Measurements from ENCODE around the gene BLOC1S4.
"Not testable (repeated sequence)": the region's sequence is repeated elsewhere in the genome, so short reads cannot be mapped to it uniquely, and the experiment has no call there.

Gene BLOC1S4

DNA sequence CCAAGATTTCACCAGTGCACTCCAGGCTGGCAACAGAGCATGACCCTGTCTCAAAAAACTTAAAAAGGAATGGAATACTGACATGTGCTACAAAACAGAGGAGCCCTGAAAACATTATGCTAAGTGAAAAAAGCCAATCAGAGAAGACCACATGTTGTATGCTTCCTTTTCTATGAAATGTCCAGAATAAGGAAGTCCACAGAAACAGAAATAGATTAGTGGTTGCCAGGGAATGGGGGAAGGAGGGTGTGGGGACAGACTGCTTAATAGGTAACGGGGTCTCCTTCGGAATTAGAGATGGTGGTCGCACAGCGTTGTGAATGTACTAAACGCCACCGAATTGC, 36.5 kb downstream of the BLOC1S4 start:
- Histone ChIP-seq H3K9me3 (ENCODE audit: control insufficient read depth in 1 of 2, low read length in 2 of 2) (no peaks in the 10 kb centered on the region), H3K27ac (ENCODE audit: low read depth, low read length) (no peak overlapping the region), H3K27me3 (ENCODE audit: control insufficient read depth in 1 of 2, insufficient read depth in 2 of 2, low read length in 2 of 2) (no peaks in the 10 kb centered on the region)

DNA sequence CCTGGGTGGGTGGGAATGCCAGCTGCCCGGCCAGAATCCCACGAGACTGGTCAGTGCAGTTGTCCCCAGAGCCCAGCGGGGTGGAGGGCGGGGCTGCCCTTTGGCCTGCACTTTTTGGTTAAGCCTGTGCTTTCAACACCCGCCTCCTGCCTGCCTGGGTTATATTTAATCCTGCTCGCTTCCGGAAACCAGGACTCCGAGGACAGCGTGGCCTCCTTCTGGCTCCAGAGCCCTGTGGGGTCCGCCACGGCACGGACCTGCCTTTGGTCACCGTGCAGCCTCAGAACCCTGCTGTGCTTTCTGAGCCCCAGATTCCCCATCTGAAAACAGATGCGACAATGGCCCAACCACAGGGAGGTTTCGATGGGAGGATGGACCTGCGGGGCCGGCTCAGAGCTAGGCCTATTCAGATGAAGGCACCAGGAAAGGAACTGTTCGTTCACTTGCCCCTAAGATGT, 37.2 kb downstream of the BLOC1S4 start:
- Histone ChIP-seq H3K36me3 (ENCODE audit: control insufficient read depth in 1 of 2, insufficient read depth in 2 of 2, low read length in 2 of 2) (no peaks in the 10 kb centered on the region), H3K9me3 (ENCODE audit: control insufficient read depth in 1 of 2, low read length in 2 of 2) (no peaks in the 10 kb centered on the region), H3K9ac (ENCODE audit: low read depth in 1 of 2, low read length in 2 of 2) (no peak overlapping the region), H3K27ac (ENCODE audit: low read depth, low read length) (no peak overlapping the region), H3K4me1 (ENCODE audit: control insufficient read depth in 1 of 2, insufficient read depth in 2 of 2, low read length in 2 of 2) (peaks cover 46 to 51% of the 10 kb centered on the region in 2 donors), H3K4me3 (ENCODE audit: low read depth in 1 of 2, low read length in 2 of 2) (no peak overlapping the region), H3K27me3 (ENCODE audit: control insufficient read depth in 1 of 2, insufficient read depth in 2 of 2, low read length in 2 of 2) (no peaks in the 10 kb centered on the region)

More for the DNA sequence above, 36.5 kb downstream of the BLOC1S4 start:
- Histone ChIP-seq H3K36me3 (ENCODE audit: control insufficient read depth in 1 of 2, insufficient read depth in 2 of 2, low read length in 2 of 2) (no peaks in the 10 kb centered on the region), H3K9ac (ENCODE audit: low read depth in 1 of 2, low read length in 2 of 2) (no peak overlapping the region), H3K4me1 (ENCODE audit: control insufficient read depth in 1 of 2, insufficient read depth in 2 of 2, low read length in 2 of 2) (peaks cover 53 to 58% of the 10 kb centered on the region in 2 donors), H3K4me3 (ENCODE audit: low read depth in 1 of 2, low read length in 2 of 2) (no peak overlapping the region)

DNA sequence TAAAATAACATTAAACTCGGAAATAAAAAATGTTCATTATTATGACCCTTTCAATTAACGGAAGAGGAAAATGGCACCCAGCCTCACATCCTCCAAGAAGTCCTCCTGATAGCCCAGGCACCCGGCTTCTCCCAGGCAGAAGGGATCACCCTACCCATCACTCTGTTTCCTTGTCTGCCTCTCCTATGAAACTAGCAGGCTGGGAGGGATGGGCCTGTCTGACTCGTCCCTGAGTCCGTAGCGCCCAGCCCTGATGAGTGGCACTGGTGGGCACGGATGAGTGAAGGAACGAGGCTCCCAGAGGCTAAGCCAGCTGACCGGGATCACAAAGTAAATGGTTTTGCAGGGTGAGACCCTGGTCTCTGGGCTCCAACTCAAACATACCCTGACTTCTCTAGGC, 37.9 kb downstream of the BLOC1S4 start:
- no peak overlapping the region for H3K27ac ChIP-seq (ENCODE audit: low read depth, low read length)
- no peaks in the 10 kb centered on the region for H3K9me3 ChIP-seq (ENCODE audit: control insufficient read depth in 1 of 2, low read length in 2 of 2)
- no peaks in the 10 kb centered on the region for H3K27me3 ChIP-seq (ENCODE audit: control insufficient read depth in 1 of 2, insufficient read depth in 2 of 2, low read length in 2 of 2)
- H3K9ac ChIP-seq (ENCODE audit: low read depth in 1 of 2, low read length in 2 of 2) = no peak overlapping the region
- no peaks in the 10 kb centered on the region for H3K36me3 ChIP-seq (ENCODE audit: control insufficient read depth in 1 of 2, insufficient read depth in 2 of 2, low read length in 2 of 2)
- H3K4me3 ChIP-seq (ENCODE audit: low read depth in 1 of 2, low read length in 2 of 2) = no peak overlapping the region
- peaks cover 38 to 44% of the 10 kb centered on the region in 2 donors for H3K4me1 ChIP-seq (ENCODE audit: control insufficient read depth in 1 of 2, insufficient read depth in 2 of 2, low read length in 2 of 2)

DNA sequence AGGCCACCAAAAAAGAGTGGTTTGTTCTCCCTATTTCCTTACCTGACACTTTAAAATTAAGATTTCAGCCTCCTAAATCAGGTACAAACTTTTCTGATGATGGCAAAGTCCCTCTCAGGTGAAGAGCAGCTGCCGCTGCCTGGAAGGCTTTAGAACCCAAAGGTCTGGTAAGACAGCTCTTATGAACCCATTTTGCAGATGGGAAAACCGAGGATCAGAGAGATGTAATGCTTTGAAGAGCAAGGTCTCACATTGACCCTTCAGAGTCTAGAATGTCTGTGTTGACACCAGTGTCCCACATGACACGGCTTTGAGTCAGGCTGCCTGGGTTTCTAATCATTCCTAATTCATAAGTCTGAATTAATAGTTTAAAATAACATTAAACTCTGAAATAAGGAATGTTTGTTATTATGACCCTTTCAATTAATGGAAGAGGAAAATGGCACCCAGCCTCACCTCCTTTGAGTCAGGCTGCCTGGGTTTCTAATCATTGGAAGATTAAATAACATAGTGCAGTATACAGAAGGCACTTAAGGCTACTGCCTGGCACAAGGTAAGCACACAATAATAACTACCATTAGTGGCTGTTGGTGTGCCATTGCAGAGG, 38.6 kb downstream of the BLOC1S4 start:
- no peak overlapping the region for H3K27ac ChIP-seq (ENCODE audit: low read depth, low read length)
- no peaks in the 10 kb centered on the region for H3K36me3 ChIP-seq (ENCODE audit: control insufficient read depth in 1 of 2, insufficient read depth in 2 of 2, low read length in 2 of 2)
- peaks cover 34 to 37% of the 10 kb centered on the region in 2 donors for H3K4me1 ChIP-seq (ENCODE audit: control insufficient read depth in 1 of 2, insufficient read depth in 2 of 2, low read length in 2 of 2)
- no peaks in the 10 kb centered on the region for H3K27me3 ChIP-seq (ENCODE audit: control insufficient read depth in 1 of 2, insufficient read depth in 2 of 2, low read length in 2 of 2)
- no peak overlapping the region for H3K4me3 ChIP-seq (ENCODE audit: low read depth in 1 of 2, low read length in 2 of 2)
- H3K9ac ChIP-seq (ENCODE audit: low read depth in 1 of 2, low read length in 2 of 2) = no peak overlapping the region
- no peaks in the 10 kb centered on the region for H3K9me3 ChIP-seq (ENCODE audit: control insufficient read depth in 1 of 2, low read length in 2 of 2)

DNA sequence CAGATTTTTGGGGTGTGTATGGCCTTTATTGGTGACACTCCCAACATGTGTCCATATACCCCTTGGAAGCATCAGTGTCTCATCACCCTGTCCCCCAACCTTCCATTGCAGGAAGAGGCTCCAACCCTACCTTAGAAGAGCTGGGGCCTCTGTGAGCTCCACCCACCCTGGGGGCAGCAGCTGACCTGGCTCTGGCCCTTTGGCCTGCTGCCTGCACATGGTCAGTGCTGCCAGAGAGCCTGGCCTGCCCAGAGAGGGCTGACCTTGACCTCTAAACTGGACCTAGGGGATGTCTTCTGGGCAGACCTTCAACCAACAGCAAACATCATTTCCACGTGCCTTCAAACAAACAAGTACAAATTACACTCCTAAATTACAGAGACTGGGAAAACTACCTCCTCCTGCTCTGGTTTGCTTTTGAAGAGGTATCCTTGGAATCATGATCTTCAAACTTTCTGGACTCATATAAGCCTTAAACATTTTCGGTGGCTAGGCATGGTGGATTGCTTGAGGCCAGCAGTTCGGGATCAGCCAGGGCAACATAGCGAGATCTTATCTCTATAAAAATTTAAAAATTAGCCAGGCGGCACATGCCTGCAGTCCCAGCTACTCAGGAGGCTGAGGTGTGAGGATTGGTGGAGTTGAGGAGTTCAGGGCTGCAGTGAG, 39.2 kb downstream of the BLOC1S4 start:
- H3K27me3 ChIP-seq (ENCODE audit: control insufficient read depth in 1 of 2, insufficient read depth in 2 of 2, low read length in 2 of 2) = no peaks in the 10 kb centered on the region
- peaks cover 27 to 30% of the 10 kb centered on the region in 2 donors for H3K4me1 ChIP-seq (ENCODE audit: control insufficient read depth in 1 of 2, insufficient read depth in 2 of 2, low read length in 2 of 2)
- H3K9ac ChIP-seq (ENCODE audit: low read depth in 1 of 2, low read length in 2 of 2) = no peak overlapping the region
- no peaks in the 10 kb centered on the region for H3K36me3 ChIP-seq (ENCODE audit: control insufficient read depth in 1 of 2, insufficient read depth in 2 of 2, low read length in 2 of 2)
- no peak overlapping the region for H3K27ac ChIP-seq (ENCODE audit: low read depth, low read length)
- no peak overlapping the region for H3K4me3 ChIP-seq (ENCODE audit: low read depth in 1 of 2, low read length in 2 of 2)
- H3K9me3 ChIP-seq (ENCODE audit: control insufficient read depth in 1 of 2, low read length in 2 of 2) = no peaks in the 10 kb centered on the region

DNA sequence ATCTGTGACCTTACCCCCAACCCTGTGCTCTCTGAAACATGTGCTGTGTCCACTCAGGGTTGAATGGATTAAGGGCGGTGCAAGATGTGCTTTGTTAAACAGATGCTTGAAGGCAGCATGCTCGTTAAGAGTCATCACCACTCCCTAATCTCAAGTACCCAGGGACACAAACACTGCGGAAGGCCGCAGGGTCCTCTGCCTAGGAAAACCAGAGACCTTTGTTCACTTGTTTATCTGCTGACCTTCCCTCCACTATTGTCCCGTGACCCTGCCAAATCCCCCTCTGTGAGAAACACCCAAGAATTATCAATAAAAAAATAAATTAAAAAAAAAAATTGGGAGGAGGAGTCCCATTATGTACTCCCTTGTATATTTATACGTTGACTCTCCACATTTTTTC, 40.4 kb downstream of the BLOC1S4 start:
- H3K27ac ChIP-seq (ENCODE audit: low read depth, low read length); H3K36me3 ChIP-seq (ENCODE audit: control insufficient read depth in 1 of 2, insufficient read depth in 2 of 2, low read length in 2 of 2); H3K4me3 ChIP-seq (ENCODE audit: low read depth in 1 of 2, low read length in 2 of 2); H3K9me3 ChIP-seq (ENCODE audit: control insufficient read depth in 1 of 2, low read length in 2 of 2); H3K9ac ChIP-seq (ENCODE audit: low read depth in 1 of 2, low read length in 2 of 2); H3K27me3 ChIP-seq (ENCODE audit: control insufficient read depth in 1 of 2, insufficient read depth in 2 of 2, low read length in 2 of 2): not testable (repeated sequence)
- H3K4me1 ChIP-seq (ENCODE audit: control insufficient read depth in 1 of 2, insufficient read depth in 2 of 2, low read length in 2 of 2) = peaks cover 16 to 20% of the 10 kb centered on the region in 2 donors

DNA sequence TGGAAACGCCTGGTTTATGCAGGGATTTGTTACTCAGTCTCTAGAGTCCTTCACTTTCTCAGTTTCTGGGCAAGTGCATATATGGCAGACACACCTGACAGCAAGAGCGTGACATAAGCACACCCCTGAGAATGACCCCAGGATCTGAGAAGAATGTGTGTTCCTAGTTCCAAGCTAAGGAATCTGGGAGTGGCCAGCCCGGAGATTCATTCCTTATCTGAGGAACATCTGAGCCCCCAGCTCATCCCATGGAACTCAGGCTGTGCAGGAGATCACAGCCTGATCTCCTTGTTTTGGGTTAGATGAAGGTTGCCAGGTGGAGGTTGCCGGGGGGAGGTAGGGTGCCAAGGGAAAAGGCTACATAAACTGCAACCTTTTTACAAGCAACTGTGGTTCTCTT, 42.8 kb downstream of the BLOC1S4 start:
- H3K27ac ChIP-seq (ENCODE audit: low read depth, low read length) = no peak overlapping the region
- no peaks in the 10 kb centered on the region for H3K36me3 ChIP-seq (ENCODE audit: control insufficient read depth in 1 of 2, insufficient read depth in 2 of 2, low read length in 2 of 2)
- H3K4me3 ChIP-seq (ENCODE audit: low read depth in 1 of 2, low read length in 2 of 2) = no peak overlapping the region
- H3K9ac ChIP-seq (ENCODE audit: low read depth in 1 of 2, low read length in 2 of 2) = no peak overlapping the region
- no peaks in the 10 kb centered on the region for H3K27me3 ChIP-seq (ENCODE audit: control insufficient read depth in 1 of 2, insufficient read depth in 2 of 2, low read length in 2 of 2)
- H3K4me1 ChIP-seq (ENCODE audit: control insufficient read depth in 1 of 2, insufficient read depth in 2 of 2, low read length in 2 of 2) = peaks cover 0 to 6% of the 10 kb centered on the region in 2 donors
- H3K9me3 ChIP-seq (ENCODE audit: control insufficient read depth in 1 of 2, low read length in 2 of 2) = no peaks in the 10 kb centered on the region

DNA sequence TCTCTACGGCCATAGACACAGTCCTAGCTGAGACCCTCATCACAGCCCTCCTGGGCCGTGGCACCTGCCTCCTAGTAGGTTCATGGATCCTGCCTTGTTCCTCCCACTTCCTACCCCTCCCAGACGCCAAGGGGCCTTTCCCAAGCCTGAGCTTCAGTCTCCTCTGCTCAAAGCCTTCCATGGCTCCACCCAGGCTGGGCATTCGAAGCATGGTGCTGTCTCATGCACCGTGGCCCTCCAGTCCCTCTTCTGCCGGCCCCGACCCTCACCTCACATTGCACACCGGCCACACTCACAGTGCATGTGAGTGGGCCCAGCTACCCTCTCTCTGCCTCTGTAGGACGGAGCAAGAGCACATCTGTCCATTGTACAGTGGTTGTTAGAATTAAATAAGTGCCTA, 44.9 kb downstream of the BLOC1S4 start:
- Histone ChIP-seq H3K36me3 (ENCODE audit: control insufficient read depth in 1 of 2, insufficient read depth in 2 of 2, low read length in 2 of 2) (no peaks in the 10 kb centered on the region), H3K27ac (ENCODE audit: low read depth, low read length) (no peak overlapping the region), H3K4me3 (ENCODE audit: low read depth in 1 of 2, low read length in 2 of 2) (no peak overlapping the region)

DNA sequence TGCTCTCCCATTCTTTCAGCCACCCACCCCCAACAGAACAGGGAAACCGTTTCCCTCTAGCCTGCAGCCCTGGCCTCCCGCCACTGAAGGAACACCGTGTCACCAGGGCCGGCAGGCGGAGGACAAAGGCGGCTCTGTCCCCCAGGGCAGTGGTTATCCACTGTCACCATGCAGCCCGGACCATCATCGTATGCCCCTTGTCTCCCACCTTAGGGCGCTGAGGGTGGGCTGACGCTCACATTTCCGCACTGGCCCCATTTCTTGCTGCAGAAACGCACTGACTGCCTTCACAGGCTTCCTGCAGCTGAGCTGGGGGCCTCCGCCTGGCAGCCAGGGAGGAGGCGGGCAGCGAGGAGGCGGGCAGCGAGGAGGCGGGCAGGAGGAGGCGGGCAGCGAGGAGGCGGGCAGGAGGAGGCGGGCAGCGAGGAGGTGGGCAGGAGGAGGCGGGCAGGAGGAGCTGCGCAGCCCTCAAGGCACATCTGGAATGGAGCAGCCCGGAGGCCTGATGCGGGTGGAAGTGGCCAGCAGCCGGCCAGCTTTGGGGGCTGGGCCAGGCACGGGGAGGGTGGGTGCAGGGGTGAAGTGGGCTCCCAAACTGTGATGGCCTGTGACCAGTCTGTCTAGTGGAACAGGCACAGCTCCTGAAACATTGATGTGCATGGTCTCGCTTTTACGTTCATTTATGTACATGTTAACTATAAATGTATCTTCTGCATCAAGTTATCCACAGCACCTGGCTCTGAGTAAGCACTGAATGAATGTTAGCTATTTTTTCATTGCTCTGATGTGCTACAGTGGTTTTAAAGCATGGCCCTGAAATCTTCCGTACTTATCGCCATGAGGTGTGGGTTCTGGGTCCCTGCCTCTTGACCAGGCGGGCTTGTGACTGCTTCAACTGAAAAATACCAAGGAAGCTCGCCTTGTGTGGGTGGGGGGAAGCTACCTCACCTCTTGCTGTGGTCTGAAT, 46.0 kb downstream of the BLOC1S4 start:
- Histone ChIP-seq H3K27me3 (ENCODE audit: control insufficient read depth in 1 of 2, insufficient read depth in 2 of 2, low read length in 2 of 2) (no peaks in the 10 kb centered on the region), H3K4me1 (ENCODE audit: control insufficient read depth in 1 of 2, insufficient read depth in 2 of 2, low read length in 2 of 2) (peaks cover 8 to 14% of the 10 kb centered on the region in 2 donors), H3K9me3 (ENCODE audit: control insufficient read depth in 1 of 2, low read length in 2 of 2) (no peaks in the 10 kb centered on the region), H3K36me3 (ENCODE audit: control insufficient read depth in 1 of 2, insufficient read depth in 2 of 2, low read length in 2 of 2) (no peaks in the 10 kb centered on the region), H3K4me3 (ENCODE audit: low read depth in 1 of 2, low read length in 2 of 2) (no peak overlapping the region), H3K9ac (ENCODE audit: low read depth in 1 of 2, low read length in 2 of 2) (no peak overlapping the region), H3K27ac (ENCODE audit: low read depth, low read length) (no peak overlapping the region)

More for the DNA sequence above, 44.9 kb downstream of the BLOC1S4 start:
- Histone ChIP-seq H3K9ac (ENCODE audit: low read depth in 1 of 2, low read length in 2 of 2) (no peak overlapping the region), H3K27me3 (ENCODE audit: control insufficient read depth in 1 of 2, insufficient read depth in 2 of 2, low read length in 2 of 2) (no peaks in the 10 kb centered on the region), H3K4me1 (ENCODE audit: control insufficient read depth in 1 of 2, insufficient read depth in 2 of 2, low read length in 2 of 2) (peaks cover 0 to 7% of the 10 kb centered on the region in 2 donors), H3K9me3 (ENCODE audit: control insufficient read depth in 1 of 2, low read length in 2 of 2) (no peaks in the 10 kb centered on the region)

DNA sequence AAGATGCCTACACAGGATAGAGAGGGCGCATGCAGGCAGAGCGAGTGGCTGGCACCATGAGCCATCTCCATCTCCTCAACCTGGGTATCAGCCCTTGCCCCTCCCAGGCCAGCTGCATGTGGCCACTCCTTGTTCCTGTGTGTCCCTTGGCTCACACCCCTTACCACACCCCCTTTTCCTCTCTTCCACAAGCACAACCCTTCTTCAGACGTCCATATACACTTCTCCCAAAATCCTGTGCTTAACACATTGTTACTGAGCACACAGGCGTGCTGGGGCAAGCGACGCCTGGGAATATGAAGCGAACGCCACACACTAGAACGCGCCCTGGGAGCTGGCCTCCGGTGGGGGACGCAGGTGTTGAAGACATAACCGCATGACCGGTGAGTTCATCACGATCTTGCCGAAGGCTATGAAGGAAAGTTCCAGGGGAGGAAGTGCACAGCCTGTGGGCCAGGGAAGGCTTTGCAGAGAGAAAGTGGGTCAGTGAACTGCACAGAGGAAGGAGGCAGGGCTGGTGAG, 47.4 kb downstream of the BLOC1S4 start:
- Histone ChIP-seq H3K27me3 (ENCODE audit: control insufficient read depth in 1 of 2, insufficient read depth in 2 of 2, low read length in 2 of 2) (no peaks in the 10 kb centered on the region), H3K4me1 (ENCODE audit: control insufficient read depth in 1 of 2, insufficient read depth in 2 of 2, low read length in 2 of 2) (peaks cover 20 to 25% of the 10 kb centered on the region in 2 donors), H3K9ac (ENCODE audit: low read depth in 1 of 2, low read length in 2 of 2) (no peak overlapping the region), H3K9me3 (ENCODE audit: control insufficient read depth in 1 of 2, low read length in 2 of 2) (no peaks in the 10 kb centered on the region), H3K27ac (ENCODE audit: low read depth, low read length) (no peak overlapping the region), H3K4me3 (ENCODE audit: low read depth in 1 of 2, low read length in 2 of 2) (no peak overlapping the region), H3K36me3 (ENCODE audit: control insufficient read depth in 1 of 2, insufficient read depth in 2 of 2, low read length in 2 of 2) (no peaks in the 10 kb centered on the region)
